BJ (cell line): ENCODE measurements around the gene PABPN1L. TPM values are rescaled to one million over a fixed set of nuclear protein-coding genes. Genes with fewer than 3 reads are reported as not detected.

Experiments used
- CTCF ChIA-PET: fragments of 350-600 bp; formaldehyde crosslinking; extraction: SDS; loops from one replicate; lab custom pipeline; 2021; ENCODE audit warnings: antibody characterized with exemption, inconsistent platforms; lab: Yijun Ruan, JAX
- POLR2A ChIA-PET: fragments of 300-600 bp; sonication (Branson Sonifier 250); formaldehyde crosslinking; extraction: SDS; loops from one replicate; lab custom pipeline; 2021; ENCODE audit warnings: antibody characterized with exemption; lab: Charles Lee
- DNase-seq: peaks from one replicate; pipeline ENCODE4 v3.0.0-alpha.2; 2011; ENCODE audit warnings: low read depth
- H3K27me3 ChIP-seq: 2 replicates; pipeline ENCODE4 v1.6.0; 2011; ENCODE audit warnings: low read length; ENCODE audit not compliant: control insufficient read depth, insufficient read depth
- H3K36me3 ChIP-seq: 2 replicates; pipeline ENCODE4 v1.5.1; 2011; ENCODE audit warnings: low read length; ENCODE audit not compliant: control insufficient read depth, insufficient read depth
- H3K4me3 ChIP-seq: 2 replicates; pipeline ENCODE4 v1.5.1; 2011; ENCODE audit warnings: low read depth, mild to moderate bottlenecking, control low read depth, low read length
- polyA plus RNA-seq: library from polyadenylated mRNA; depleted of rRNA; stranded (reverse); fragments of >200 nt; gene quantifications from 2 replicates; pipeline ENCODE4 v1.2.3, GENCODE V29; 2011
- TF ChIP-seq, protein P1 (sequence below): IDR thresholded peaks from 2 replicates; pipeline ENCODE4 v1.5.1; 2011; ENCODE audit warnings: low read depth, mild to moderate bottlenecking, control low read depth, inconsistent platforms, low read length, moderate library complexity; ENCODE audit not compliant: insufficient read depth

PABPN1L gene
- polyA plus RNA-seq, 1 experiment: not detected

DNA sequence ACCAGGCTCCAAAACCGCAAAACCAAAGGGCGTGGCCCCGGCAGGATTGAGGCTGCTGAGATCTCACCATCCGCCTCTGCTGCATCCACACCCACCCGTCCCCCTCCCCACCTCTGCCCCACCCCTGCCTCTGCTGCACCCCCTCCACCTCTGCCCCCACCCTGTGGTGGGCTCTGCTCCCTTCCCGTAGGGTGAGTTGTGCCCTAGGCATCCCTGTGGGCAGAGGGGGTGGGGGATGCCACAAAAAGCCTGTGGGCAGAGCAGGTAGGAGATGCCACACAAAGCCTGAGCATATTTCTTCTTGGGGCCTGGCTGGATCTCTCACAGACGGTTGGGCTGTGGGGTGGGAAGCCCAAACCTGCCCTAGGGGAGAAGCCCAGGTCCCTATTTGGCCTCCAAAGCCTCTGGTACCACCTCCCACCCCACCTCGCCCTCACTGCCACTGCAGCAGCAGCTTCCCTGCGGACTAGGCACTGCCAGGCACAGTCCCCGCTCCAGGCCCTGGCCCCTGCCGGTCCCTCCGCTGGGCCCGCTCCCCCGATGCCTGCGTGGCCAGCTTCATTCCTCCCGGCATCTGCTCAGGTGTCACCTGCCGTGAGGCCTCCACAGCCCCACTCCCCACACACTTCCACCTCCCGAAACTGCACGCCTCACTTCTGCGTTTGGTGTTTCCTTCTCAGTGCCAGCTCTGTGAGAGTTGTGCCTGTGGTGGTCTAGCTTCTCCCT lies 11.3 kb upstream of the PABPN1L start:
- Histone ChIP-seq H3K36me3 (no peaks in the 10 kb centered on the region), H3K4me3 (no peak overlapping the region), H3K27me3 (no peaks in the 10 kb centered on the region)
- CTCF ChIA-PET: no interaction called here
- DNase-seq: no peak
- POLR2A ChIA-PET: no interaction called here
- TF ChIP-seq, protein P1, sequence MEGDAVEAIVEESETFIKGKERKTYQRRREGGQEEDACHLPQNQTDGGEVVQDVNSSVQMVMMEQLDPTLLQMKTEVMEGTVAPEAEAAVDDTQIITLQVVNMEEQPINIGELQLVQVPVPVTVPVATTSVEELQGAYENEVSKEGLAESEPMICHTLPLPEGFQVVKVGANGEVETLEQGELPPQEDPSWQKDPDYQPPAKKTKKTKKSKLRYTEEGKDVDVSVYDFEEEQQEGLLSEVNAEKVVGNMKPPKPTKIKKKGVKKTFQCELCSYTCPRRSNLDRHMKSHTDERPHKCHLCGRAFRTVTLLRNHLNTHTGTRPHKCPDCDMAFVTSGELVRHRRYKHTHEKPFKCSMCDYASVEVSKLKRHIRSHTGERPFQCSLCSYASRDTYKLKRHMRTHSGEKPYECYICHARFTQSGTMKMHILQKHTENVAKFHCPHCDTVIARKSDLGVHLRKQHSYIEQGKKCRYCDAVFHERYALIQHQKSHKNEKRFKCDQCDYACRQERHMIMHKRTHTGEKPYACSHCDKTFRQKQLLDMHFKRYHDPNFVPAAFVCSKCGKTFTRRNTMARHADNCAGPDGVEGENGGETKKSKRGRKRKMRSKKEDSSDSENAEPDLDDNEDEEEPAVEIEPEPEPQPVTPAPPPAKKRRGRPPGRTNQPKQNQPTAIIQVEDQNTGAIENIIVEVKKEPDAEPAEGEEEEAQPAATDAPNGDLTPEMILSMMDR: no peak

DNA sequence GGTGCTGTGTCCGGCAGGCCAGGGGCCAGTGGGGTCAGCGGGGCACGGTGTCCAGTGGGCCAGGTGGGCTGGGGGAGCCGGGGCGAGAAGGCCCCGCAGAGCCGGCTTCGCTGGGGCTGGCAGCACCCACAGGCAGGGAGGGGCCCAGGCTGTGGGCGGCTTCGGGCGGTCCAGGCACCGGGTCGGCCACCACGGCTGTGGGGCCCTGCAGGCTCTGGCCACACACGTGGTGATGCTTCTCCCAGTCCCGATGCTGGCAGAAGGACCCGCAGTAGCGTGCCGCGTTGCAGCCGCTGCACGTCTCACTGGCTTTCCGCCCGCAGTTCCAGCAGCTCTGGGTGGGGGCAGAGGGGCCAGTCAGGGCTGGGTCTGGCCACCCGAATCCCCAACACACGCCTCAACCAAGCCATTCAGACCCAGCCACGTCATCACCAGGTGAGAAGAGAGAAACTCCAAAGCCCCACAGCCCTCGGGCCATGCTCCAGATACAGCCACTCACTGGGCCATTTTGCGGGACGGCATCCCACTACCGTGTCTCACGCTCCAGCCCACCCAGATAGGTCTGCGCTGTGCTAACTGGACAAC lies 10.6 kb upstream of the PABPN1L start:
- Histone ChIP-seq H3K4me3 (no peak overlapping the region), H3K27me3 (no peaks in the 10 kb centered on the region), H3K36me3 (no peaks in the 10 kb centered on the region)
- ChIA-PET POLR2A (no interaction called here), CTCF (no interaction called here)
- TF ChIP-seq, protein P1: no peak
- DNase-seq: no peak

DNA sequence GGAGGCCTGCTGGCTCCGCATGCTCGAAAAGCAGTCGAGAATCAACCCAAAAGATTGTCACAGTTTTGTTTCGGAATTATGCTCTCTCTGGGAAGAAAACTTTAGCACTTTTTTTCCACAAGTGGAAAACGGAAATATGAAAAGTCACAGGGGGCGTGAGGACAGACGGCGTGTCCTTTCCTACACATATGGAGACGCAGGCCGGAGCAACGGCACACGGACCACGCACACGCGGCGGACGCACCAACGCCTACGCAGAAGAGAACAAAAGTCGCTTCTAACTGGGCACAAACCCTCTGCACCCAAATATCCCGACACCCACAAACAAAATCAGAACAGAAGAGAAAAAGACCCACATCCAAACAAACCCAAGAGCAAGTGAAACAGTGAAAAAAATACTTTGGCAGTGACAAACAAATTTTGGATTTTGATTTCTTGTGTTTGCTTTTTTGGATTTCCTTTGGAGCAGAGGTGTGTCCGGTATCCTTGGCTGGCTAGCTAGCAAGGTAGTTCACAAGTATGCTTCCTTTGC lies 9.3 kb upstream of the PABPN1L start:
- peaks cover 3% of the 10 kb centered on the region for H3K27me3 ChIP-seq
- no peak for DNase-seq
- TF ChIP-seq, protein P1: no peak
- H3K4me3 ChIP-seq: no peak overlapping the region
- ChIA-PET POLR2A (no interaction called here), CTCF (no interaction called here)
- H3K36me3 ChIP-seq: no peaks in the 10 kb centered on the region

DNA sequence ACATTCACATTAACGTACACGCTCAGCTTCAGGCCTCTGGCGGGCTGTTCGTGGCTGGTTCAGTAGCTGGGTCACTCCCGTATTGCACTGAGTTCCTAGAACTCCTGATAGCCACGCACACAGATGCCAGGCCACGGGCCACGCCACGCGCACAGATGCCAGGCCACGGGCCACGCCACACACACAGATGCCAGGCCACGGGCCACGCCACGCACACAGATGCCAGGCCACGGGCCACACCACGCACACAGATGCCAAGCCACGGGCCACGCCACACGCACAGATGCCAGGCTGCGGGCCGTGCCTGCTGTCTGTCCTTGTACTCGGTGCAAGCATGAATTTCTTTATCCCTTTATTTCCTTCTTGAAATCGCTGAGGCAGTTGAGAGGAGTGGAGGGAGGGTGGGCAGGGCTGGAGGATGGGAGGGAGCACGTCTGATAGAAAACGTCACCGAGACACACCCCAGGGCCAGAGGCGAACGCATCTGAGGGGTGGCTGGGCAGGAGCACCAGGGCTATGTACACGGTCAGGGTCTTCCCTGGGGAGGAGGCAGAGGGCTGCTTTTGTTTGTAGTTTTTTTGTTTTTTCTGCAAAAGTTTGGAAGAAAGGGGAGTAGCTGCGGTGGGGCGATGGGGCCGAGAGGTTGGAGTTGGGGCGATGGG lies 8.6 kb upstream of the PABPN1L start:
- no peak for DNase-seq
- Histone ChIP-seq H3K36me3 (no peaks in the 10 kb centered on the region), H3K27me3 (peaks cover 5% of the 10 kb centered on the region), H3K4me3 (no peak overlapping the region)
- ChIA-PET POLR2A (no interaction called here), CTCF (interaction anchor here (0.7 kb wide), 1 partner anchor 81 kb away, joined by 4 read pairs; no protein-coding TSS in a partner anchor)
- TF ChIP-seq, protein P1: no peak

DNA sequence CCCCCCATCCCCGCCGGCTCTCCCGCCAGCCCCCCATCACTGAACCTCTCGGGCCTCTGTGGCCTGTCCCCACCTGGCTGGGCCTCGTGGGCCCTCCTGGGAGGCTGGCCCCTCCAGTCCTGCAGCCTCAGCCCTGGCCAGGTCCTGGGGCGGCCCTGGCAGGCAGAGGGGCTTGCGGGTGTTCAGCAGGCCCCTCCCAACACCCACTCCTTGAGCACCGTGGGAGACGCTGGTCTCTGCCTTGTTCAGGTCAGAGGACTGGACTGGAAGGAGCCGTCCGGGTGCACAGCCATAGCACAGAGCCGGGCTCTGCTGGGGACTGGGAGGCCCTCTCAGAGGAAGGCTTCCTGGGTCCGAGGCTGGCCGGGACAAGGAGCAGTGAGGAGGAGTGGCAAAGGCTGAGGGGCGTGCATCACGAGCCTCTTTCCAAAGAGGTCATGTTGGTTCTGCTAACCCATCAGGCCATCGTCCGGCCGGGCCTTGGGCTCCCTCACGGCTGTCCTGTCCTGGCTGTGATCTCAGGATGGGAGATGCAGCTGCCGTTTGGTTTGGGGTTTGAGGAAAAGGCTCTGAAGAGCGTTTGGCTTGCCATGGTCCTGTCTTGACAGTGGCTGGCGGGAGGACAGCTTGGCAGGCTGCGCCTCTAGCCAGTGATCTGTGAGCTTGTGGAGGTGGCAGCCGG lies 6.3 kb upstream of the PABPN1L start:
- CTCF ChIA-PET: interaction anchor here (1.6 kb wide), 1 partner anchor 15 kb away, joined by 6 read pairs; no protein-coding TSS in a partner anchor
- no peaks in the 10 kb centered on the region for H3K36me3 ChIP-seq
- POLR2A ChIA-PET: interaction anchor here (0.6 kb wide), 1 partner anchor 57 kb away, joined by 5 read pairs; no protein-coding TSS in a partner anchor
- peaks cover 10% of the 10 kb centered on the region for H3K27me3 ChIP-seq
- DNase-seq: no peak
- no peak overlapping the region for H3K4me3 ChIP-seq
- TF ChIP-seq, protein P1: no peak
